Tibial nerve (tissue), 4 donors: ENCODE data around the gene VSTM4. TPM values are rescaled to one million over a fixed set of nuclear protein-coding genes. Genes with fewer than 3 reads are reported as not detected.

Source experiments
- DNase-seq, 2 donors: peaks; one replicate each; pipeline ENCODE4 v3.0.0-alpha.2; 2019; ENCODE audit warnings: low spot score in 2 of 2
- H3K27ac ChIP-seq, 4 donors: fragments of 200-600 bp; sonication (generic) in 3 of 4; one replicate each; pipeline ENCODE4 v1.5.1; 2017 to 2019; ENCODE audit warnings: mild to moderate bottlenecking in 1 of 4
- H3K27me3 ChIP-seq, 2 donors: fragments of 200-600 bp; sonication (generic) in 1 of 2; one replicate each; pipeline versions ENCODE4 v1.5.1 to v1.6.0; 2017 to 2019
- H3K36me3 ChIP-seq, 3 donors: fragments of 200-600 bp; sonication (generic); one replicate each; pipeline ENCODE4 v1.5.1; 2018 to 2019
- H3K4me1 ChIP-seq, 4 donors: fragments of 200-600 bp; sonication (generic) in 3 of 4; one replicate each; pipeline ENCODE4 v1.5.1; 2017 to 2019
- H3K4me3 ChIP-seq, 4 donors: fragments of 200-600 bp; sonication (generic) in 3 of 4; one replicate each; pipeline ENCODE4 v1.5.1; 2017 to 2019; ENCODE audit warnings: mild to moderate bottlenecking in 1 of 4, moderate library complexity in 1 of 4
- H3K9me3 ChIP-seq, 4 donors: fragments of 200-600 bp; sonication (generic) in 3 of 4; one replicate each; pipeline ENCODE4 v1.5.1; 2017 to 2019
- CTCF ChIP-seq, 5 experiments: fragments of 200-600 bp in 3 of 5; fragments of 450-650 bp in 2 of 5; sonication (generic) in 3 of 5; IDR thresholded peaks; one replicate each; pipeline ENCODE4 v1.5.1; 2016 to 2019; ENCODE audit warnings: antibody characterized with exemption in 5 of 5, mild to moderate bottlenecking in 3 of 5, moderate library complexity in 2 of 5
- EP300 ChIP-seq, 2 donors: sonication (generic); formaldehyde crosslinking; IDR thresholded peaks; one replicate each; pipeline ENCODE4 v1.6.1; 2017; ENCODE audit warnings: antibody characterized with exemption in 2 of 2, mild to moderate bottlenecking in 1 of 2
- POLR2A ChIP-seq, 2 donors: fragments of 450-650 bp; IDR thresholded peaks; one replicate each; pipeline ENCODE4 v1.6.1; 2017; ENCODE audit warnings: antibody characterized with exemption in 2 of 2, mild to moderate bottlenecking in 2 of 2, moderate library complexity in 2 of 2
- WGBS, 2 donors: methylation state at CpG; one replicate each; pipeline ENCODE4 v1.1.5; 2018; 5-methylcytosine and 5-hydroxymethylcytosine counted together
- total RNA-seq, 4 donors: library from RNA; depleted of rRNA; stranded (reverse); fragments of >200 nt; gene quantifications; one replicate each; pipeline ENCODE4 v1.1.0, GENCODE V29; 2016

The VSTM4 gene
- total RNA-seq, 4 donors from 2014 or later, result 9.8 to 18.2 (median 12.8) TPM

- DNase-seq, result no peak
- Histone ChIP-seq H3K4me3 (no peak overlapping the region), H3K36me3 (no peaks in the 10 kb centered on the region), H3K27ac (no peak overlapping the region), H3K4me1 (no peaks in the 10 kb centered on the region), H3K27me3 (no peaks in the 10 kb centered on the region), H3K9me3 (peaks cover 0 to 3% (median 0%) of the 10 kb centered on the region in 4 donors)
- no peak for TF ChIP-seq EP300 (IDR thresholded peaks at IDR 0.05)
- no peak for TF ChIP-seq POLR2A (IDR thresholded peaks at IDR 0.05)
- no peak for TF ChIP-seq CTCF (IDR thresholded peaks at IDR 0.05)
- WGBS, 2 donors, result 94% methylated on average over 12 of the region's 12 CpGs
These were observed 140.7 kb downstream of the VSTM4 start for GRCh38 chr10:48974510-48975156.

- no peak overlapping the region for H3K27ac ChIP-seq
- 81 to 82% methylated on average over 5 of the region's 5 CpGs for WGBS, 2 donors
- H3K27me3 ChIP-seq, result no peaks in the 10 kb centered on the region
- no peak overlapping the region for H3K4me3 ChIP-seq
- H3K9me3 ChIP-seq, result peaks cover 0 to 3% (median 0%) of the 10 kb centered on the region in 4 donors
- no peaks in the 10 kb centered on the region for H3K36me3 ChIP-seq
- TF ChIP-seq EP300 (IDR thresholded peaks at IDR 0.05) (no peak), POLR2A (IDR thresholded peaks at IDR 0.05) (no peak), CTCF (IDR thresholded peaks at IDR 0.05) (no peak)
- no peaks in the 10 kb centered on the region for H3K4me1 ChIP-seq
- no peak for DNase-seq
These were observed 142.3 kb downstream of the VSTM4 start for GRCh38 chr10:48973065-48973464.

- no peaks in the 10 kb centered on the region for H3K4me1 ChIP-seq
- H3K27ac ChIP-seq, result no peak overlapping the region
- no peak for DNase-seq
- no peak for TF ChIP-seq CTCF (IDR thresholded peaks at IDR 0.05)
- no peak for TF ChIP-seq EP300 (IDR thresholded peaks at IDR 0.05)
- TF ChIP-seq POLR2A (IDR thresholded peaks at IDR 0.05), result no peak
- H3K9me3 ChIP-seq, result peaks cover 0 to 3% (median 0%) of the 10 kb centered on the region in 4 donors
- no peaks in the 10 kb centered on the region for H3K27me3 ChIP-seq
- WGBS, 2 donors, result 84 to 93% methylated on average over 4 of the region's 4 CpGs
- H3K36me3 ChIP-seq, result no peaks in the 10 kb centered on the region
- H3K4me3 ChIP-seq, result no peak overlapping the region
These were observed 144.7 kb downstream of the VSTM4 start for GRCh38 chr10:48970654-48971053.

- no peak overlapping the region for H3K4me3 ChIP-seq
- 92% methylated on average over 7 to 12 of the region's 14 CpGs for WGBS, 2 donors
- DNase-seq, result no peak
- H3K27ac ChIP-seq, result no peak overlapping the region
- TF ChIP-seq CTCF (IDR thresholded peaks at IDR 0.05) (no peak), EP300 (IDR thresholded peaks at IDR 0.05) (no peak), POLR2A (IDR thresholded peaks at IDR 0.05) (no peak)
- peaks cover 0 to 3% (median 0%) of the 10 kb centered on the region in 4 donors for H3K9me3 ChIP-seq
- H3K27me3 ChIP-seq, result no peaks in the 10 kb centered on the region
- no peaks in the 10 kb centered on the region for H3K4me1 ChIP-seq
- H3K36me3 ChIP-seq, result no peaks in the 10 kb centered on the region
These were observed 145.3 kb downstream of the VSTM4 start for GRCh38 chr10:48970046-48970445.

DNA sequence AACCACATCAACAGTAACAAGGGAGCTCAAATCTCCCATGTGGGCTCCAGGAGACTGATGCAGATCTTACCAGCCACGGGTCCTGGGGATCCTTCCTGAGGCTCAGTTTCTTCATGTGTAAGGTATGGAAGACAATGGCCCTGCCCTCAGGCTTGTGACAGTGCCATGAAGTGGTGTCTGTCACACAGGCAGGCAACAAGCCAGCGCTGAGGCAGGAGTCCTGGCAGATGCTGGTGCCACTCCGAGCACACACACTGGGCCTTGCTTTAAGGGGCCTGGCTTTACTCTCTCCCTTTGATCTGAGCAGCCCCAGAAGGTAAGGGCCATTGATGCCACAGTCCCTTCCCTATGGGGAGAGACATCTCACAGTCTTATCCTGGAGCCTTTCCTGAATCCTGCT is 147.3 kb downstream of the VSTM4 start:
- TF ChIP-seq CTCF (IDR thresholded peaks at IDR 0.05) (no peak), EP300 (IDR thresholded peaks at IDR 0.05) (no peak), POLR2A (IDR thresholded peaks at IDR 0.05) (no peak)
- Histone ChIP-seq H3K27me3 (no peaks in the 10 kb centered on the region), H3K4me1 (no peaks in the 10 kb centered on the region), H3K27ac (no peak overlapping the region), H3K4me3 (no peak overlapping the region), H3K9me3 (peaks cover 0 to 3% (median 0%) of the 10 kb centered on the region in 4 donors), H3K36me3 (no peaks in the 10 kb centered on the region)
- DNase-seq, result no peak
- WGBS, 2 donors, result 88 to 97% methylated on average over 3 of the region's 3 CpGs
